A673 (cell line): ENCODE measurements around the gene GDPD5.

Experiments
- EZH2 ChIP-seq: fragments of 200-600 bp; sonication (generic); IDR thresholded peaks from 2 replicates; pipeline ENCODE4 v1.6.1; 2017; ENCODE audit warnings: borderline replicate concordance, low read depth, mild to moderate bottlenecking, mixed read lengths, antibody characterized with exemption, low read length; ENCODE audit not compliant: poor library complexity, severe bottlenecking
- TF ChIP-seq, protein P1 (sequence below): fragments of 300-800, 200-600 bp; sonication (generic); conservative IDR thresholded peaks from 2 replicates; pipeline ENCODE4 v1.5.1; 2017; ENCODE audit warnings: low read depth, mild to moderate bottlenecking, antibody characterized with exemption, low read length, moderate library complexity, mixed read lengths

DNA sequence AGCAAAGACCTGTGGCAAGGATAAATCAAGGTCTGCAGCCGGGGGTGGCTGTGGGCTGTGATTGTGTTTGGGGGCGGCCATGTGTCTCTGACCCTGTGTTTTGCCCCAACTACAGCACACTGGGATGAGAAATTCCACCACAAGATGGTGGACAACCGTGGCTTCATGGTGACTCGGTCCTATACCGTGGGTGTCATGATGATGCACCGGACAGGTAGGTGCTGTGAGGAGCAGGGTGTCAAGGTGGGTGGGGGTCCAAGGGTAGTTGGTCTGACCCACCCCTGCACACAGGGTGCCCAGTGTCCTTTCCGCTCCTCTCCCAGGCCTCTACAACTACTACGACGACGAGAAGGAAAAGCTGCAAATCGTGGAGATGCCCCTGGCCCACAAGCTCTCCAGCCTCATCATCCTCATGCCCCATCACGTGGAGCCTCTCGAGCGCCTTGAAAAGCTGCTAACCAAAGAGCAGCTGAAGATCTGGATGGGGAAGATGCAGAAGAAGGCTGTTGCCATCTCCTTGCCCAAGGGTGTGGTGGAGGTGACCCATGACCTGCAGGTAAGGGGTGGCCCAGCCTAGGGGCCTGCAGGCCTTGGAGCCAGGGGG, 43.0 kb upstream of the GDPD5 start:
- TF ChIP-seq, protein P1, sequence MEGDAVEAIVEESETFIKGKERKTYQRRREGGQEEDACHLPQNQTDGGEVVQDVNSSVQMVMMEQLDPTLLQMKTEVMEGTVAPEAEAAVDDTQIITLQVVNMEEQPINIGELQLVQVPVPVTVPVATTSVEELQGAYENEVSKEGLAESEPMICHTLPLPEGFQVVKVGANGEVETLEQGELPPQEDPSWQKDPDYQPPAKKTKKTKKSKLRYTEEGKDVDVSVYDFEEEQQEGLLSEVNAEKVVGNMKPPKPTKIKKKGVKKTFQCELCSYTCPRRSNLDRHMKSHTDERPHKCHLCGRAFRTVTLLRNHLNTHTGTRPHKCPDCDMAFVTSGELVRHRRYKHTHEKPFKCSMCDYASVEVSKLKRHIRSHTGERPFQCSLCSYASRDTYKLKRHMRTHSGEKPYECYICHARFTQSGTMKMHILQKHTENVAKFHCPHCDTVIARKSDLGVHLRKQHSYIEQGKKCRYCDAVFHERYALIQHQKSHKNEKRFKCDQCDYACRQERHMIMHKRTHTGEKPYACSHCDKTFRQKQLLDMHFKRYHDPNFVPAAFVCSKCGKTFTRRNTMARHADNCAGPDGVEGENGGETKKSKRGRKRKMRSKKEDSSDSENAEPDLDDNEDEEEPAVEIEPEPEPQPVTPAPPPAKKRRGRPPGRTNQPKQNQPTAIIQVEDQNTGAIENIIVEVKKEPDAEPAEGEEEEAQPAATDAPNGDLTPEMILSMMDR, result no peak
- TF ChIP-seq EZH2, result no peak
